Hematopoietic multipotent progenitor cell (in vitro differentiated cells): Measurements from ENCODE around the gene HOXA2. TPM values are rescaled to one million over a fixed set of nuclear protein-coding genes. Genes with fewer than 3 reads are reported as not detected.
A peak's percentile ranks its signal among the peaks of the same experiment; 100 is the strongest.

Experiments used
- DNase-seq, 3 donors: peaks; one replicate each; pipeline ENCODE4 v3.0.0-alpha.2; 2011 to 2015; ENCODE audit warnings: low read depth in 2 of 3, low spot score in 2 of 3
- total RNA-seq: library from RNA; depleted of rRNA; stranded (reverse); fragments of >200 nt; gene quantifications from one replicate; pipeline ENCODE4 v1.2.3, GENCODE V29; 2012

The HOXA2 gene
- total RNA-seq, 1 donor = 0.54 TPM

- DNase-seq = no peak
Observed at GRCh38 chr7:27101171-27101956, 1.1 kb downstream of the HOXA2 start.

DNA sequence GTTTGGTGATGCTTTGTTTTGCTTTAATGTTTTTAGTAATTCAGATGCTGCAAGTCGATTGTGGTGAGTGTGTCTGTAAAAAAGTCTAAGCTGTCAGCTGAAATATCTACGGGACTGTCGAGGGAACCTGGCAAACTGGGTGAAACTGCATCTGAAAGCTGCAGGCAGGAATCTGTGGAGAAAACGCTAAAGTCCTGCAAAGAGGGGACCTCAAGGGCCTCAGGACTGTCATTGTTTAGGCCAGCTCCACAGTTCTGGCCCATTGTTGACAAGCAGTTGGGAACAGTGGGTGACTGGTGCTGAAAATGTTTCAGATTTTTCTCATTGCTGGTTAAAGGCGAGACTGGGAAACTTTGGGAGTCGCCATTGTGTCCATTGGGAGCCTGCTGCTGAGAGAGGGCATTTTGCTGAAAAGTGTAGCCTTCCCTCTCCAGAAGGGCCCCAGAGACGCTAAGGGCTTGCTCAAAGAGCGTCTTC, 1.8 kb downstream of the HOXA2 start:
- DNase-seq = no peak

DNA sequence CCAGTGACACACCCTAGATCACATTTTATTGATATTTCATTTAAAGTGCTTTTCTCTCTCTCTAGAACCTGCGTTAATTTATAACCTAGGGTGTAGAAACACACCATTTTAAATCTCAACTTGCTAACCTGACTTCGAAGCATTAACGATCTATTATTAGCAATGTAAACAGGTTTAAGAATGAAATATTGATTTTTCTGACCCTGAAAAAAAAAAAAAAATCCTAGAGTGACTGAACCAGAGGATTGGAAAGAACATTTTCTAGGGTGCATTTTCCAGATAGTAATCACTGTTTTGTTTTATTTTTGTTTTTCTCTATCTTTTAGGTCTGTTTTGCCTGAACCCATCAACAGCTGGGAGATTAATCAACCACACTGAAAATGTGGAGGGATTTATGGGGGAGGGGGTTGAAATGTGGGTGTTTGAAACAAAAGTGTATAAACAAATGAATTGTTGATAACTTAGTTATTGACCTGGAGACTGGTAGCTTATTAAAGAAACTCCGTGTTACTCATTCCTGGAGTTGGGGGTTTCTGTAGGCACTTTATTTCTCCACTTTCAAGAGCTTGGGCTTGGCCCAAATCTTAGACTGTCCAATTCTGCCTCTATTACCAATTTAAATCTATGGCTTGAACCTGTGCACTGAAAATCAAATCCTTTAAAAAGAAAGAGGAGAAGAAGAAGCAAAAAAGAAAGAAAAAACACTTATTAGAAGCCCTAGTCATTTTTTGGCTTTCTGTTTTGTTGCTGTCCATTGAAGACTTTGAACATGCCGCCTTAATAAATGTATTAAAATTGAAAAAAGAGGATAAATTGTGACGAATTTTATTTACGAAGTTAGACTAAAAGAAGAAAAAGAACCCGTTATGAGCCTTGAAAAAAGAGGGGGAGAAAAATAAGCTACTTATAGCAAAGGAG, 2.8 kb downstream of the HOXA2 start:
- no peak for DNase-seq

- peak in 1 of 3 donors; percentile 46 for DNase-seq
Observed at GRCh38 chr7:27098578-27099451, 3.7 kb downstream of the HOXA2 start.

GRCh38 chr7:27097686-27098577, 4.6 kb downstream of the HOXA2 start:
- no peak for DNase-seq

DNA sequence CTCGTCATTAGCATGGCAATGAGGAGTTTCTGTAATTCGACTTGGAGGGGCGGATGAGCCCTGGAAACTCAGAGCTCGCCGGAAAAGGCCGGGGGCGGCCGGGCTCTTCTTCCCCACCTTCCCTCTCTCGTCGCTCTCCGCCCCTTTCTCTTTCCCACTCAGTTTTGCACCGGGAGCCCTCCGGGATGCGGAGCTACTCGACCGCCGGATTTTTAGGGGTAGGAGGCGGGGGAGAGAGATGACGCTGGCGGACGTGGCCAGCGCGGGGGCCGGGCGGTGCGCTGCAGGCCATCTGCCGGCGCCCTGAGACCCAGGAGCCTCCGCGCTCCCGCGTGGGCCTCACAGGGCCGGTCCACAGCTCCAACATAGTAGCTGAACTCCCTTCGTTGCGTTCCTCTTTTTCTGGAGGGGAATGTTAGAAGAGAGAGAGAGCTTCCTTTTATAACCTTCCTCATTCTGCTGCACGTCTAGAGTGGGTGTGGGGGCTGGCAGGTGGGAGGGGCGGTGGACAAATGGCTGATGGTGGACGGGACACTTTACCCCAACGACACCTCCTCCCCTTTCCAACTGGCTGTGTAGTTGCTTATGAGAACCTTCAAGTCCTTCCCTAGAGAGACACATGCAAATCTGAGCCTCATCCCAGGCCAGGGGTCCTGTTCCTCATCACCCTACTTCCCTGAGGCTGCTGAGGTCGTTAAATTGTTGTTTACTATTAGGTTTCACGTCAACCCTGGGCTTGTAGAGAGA, 5.5 kb downstream of the HOXA2 start:
- DNase-seq = peak in 1 of 3 donors; percentile 48

DNA sequence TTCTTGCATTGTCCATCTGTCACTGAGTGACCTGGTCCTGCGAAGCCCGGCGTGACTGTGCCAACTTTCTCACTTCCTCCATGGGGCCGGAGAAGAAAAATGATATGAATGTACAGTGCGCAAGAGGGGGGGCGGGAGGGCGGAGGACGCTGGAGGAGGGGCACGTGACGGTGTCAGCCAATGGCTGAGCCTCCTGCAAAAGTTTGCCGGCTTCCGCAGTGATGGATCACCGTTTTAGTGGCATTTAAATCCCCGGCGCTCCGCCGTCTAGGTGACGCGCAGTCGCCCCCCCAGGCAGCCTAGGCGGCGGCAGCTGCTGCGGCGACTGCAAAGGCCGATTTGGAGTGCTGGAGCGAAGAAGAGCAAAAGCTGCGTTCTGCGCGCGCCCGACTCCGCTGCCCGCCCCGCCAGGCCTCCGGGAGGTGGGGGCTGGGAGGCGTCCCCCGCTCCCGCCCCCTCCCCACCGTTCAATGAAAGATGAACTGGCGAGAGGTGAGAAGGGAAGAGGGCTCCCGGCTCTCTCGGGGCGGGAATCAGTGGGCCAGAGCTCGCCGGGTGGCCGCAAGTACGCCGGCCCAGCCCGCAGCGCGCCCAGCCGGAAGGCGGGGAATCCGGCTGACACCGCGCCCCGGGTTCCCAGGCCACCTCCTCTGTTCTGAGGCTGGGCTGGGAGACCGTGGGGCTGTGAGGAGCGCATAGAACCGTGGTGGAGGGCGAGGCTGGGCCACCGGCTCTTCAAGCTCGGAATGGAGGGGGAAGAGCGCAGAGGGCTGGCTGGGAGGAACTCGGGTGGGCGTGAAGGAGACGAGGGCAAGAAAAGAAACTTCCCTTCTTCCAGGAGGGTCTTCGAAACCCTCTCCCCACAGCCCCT, 6.4 kb downstream of the HOXA2 start, which contains the start of gene HOXA1:
TSS of gene HOXA1 (minus strand) at position 104 of the 871 bp plus-strand sequence. CDS start at position 16, 88 bp downstream.
- DNase-seq = peak; percentile 50 to 89 (median 84)

DNA sequence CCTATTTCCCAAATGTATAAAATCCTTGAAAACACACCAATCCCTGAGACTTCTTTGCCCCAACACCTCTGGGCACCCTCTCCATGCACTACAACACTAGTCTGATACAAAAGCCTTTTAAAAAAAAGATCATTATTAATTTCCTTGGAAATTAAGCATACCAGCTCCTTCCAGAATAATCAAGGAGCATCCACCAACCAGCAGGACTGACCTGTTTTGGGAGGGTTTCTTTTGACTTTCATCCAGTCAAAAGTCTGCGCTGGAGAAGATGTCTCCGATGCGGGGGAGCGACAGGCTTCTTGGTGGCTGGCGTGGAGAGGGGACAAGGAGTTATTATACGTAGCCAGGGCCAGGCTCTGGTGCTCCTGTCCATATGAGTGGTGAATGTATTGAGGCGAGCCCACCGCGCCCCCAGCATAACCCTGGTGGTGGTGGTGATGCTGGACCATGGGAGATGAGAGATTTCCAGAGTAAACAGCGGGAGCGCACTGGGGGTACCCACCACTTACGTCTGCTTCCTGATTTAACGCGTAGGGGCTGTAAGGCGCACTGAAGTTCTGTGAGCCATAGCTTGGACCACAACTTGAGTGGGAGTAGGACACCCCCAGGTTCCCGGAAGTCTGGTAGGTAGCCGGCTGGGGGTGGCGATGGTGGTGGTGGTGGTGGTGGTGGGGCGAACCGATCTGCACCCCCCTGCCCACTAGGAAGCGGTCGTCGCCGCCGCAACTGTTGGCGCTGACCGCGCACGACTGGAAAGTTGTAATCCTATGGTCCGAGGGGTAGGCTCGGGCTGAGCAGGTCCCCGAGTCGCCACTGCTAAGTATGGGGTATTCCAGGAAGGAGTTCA, 7.2 kb downstream of the HOXA2 start:
- DNase-seq = no peak

- DNase-seq = no peak
Observed at GRCh38 chr7:27094304-27095049, 8.0 kb downstream of the HOXA2 start.

- no peak for DNase-seq
Observed at GRCh38 chr7:27093184-27093895, 9.1 kb downstream of the HOXA2 start.

DNA sequence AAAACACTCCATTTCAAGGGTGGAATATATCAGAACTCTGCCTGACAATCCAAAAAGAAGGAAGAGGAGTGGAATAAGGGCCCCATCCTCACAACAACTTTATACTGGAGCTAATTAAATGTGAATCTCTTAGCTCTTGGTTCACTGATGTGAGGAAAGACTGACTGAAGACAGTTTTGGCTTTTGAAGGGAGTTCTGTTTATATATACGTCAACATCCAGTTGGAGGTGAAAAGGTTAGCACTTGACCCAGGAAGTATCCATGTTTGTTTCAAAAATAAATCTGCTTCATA, 9.7 kb downstream of the HOXA2 start:
- no peak for DNase-seq

GRCh38 chr7:27091941-27092818, 10.3 kb downstream of the HOXA2 start:
- DNase-seq = no peak

- DNase-seq = no peak
Observed at GRCh38 chr7:27091105-27091504, 11.4 kb downstream of the HOXA2 start.

GRCh38 chr7:27088002-27088922, 14.2 kb downstream of the HOXA2 start:
- DNase-seq = no peak
